Measurements from ENCODE around the gene RIT1. TPM values are rescaled to one million over a fixed set of nuclear protein-coding genes. Genes with fewer than 3 reads are reported as not detected.

Gene RIT1
- total RNA-seq, 1 donor from 2014 or later: 35.9 TPM

- peaks cover 16% of the 10 kb centered on the region for H3K9me3 Mint-ChIP-seq (ENCODE audit: unreplicated experiment)
- H3K27ac Mint-ChIP-seq (ENCODE audit: unreplicated experiment): peak within 1 kb of the TSS; percentile 93
- peak within 1 kb of the TSS; percentile 98 for H3K4me3 Mint-ChIP-seq (ENCODE audit: unreplicated experiment)
- H3K27me3 Mint-ChIP-seq (ENCODE audit: unreplicated experiment): peaks cover 7% of the 10 kb centered on the region
- peak; percentile 88 for DNase-seq
- TF ChIP-seq CTCF (IDR thresholded peaks at IDR 0.05; ENCODE audit: partially characterized antibody, unreplicated experiment): no peak
- peaks cover 4% of the 10 kb centered on the region for H3K36me3 Mint-ChIP-seq (ENCODE audit: unreplicated experiment)
- H3K4me1 Mint-ChIP-seq (ENCODE audit: low read depth, unreplicated experiment): peaks cover 15% of the 10 kb centered on the region
Observed at GRCh38 chr1:155856975-155857930, 53.9 kb downstream of the RIT1 start, which contains the start of gene GON4L. GON4L (minus strand) TSS chr1:155857214; CDS start chr1:155853780, 3,434 bp downstream.

- Mint-ChIP-seq H3K27me3 (ENCODE audit: unreplicated experiment) (peaks cover 5% of the 10 kb centered on the region), H3K9me3 (ENCODE audit: unreplicated experiment) (peaks cover 13% of the 10 kb centered on the region), H3K4me3 (ENCODE audit: unreplicated experiment) (peak overlapping the region; percentile 98), H3K27ac (ENCODE audit: unreplicated experiment) (peak overlapping the region; percentile 93), H3K4me1 (ENCODE audit: low read depth, unreplicated experiment) (peaks cover 10% of the 10 kb centered on the region), H3K36me3 (ENCODE audit: unreplicated experiment) (no peaks in the 10 kb centered on the region)
- TF ChIP-seq CTCF (IDR thresholded peaks at IDR 0.05; ENCODE audit: partially characterized antibody, unreplicated experiment): no peak
- DNase-seq: no peak
Observed at GRCh38 chr1:155856257-155856974, 54.7 kb downstream of the RIT1 start.

- no peak for DNase-seq
- H3K27me3 Mint-ChIP-seq (ENCODE audit: unreplicated experiment): no peaks in the 10 kb centered on the region
- H3K27ac Mint-ChIP-seq (ENCODE audit: unreplicated experiment): no peak overlapping the region
- no peak for TF ChIP-seq CTCF (IDR thresholded peaks at IDR 0.05; ENCODE audit: partially characterized antibody, unreplicated experiment)
- H3K4me1 Mint-ChIP-seq (ENCODE audit: low read depth, unreplicated experiment): peaks cover 4% of the 10 kb centered on the region
- no peaks in the 10 kb centered on the region for H3K36me3 Mint-ChIP-seq (ENCODE audit: unreplicated experiment)
- H3K4me3 Mint-ChIP-seq (ENCODE audit: unreplicated experiment): no peak overlapping the region
- H3K9me3 Mint-ChIP-seq (ENCODE audit: unreplicated experiment): no peaks in the 10 kb centered on the region
Observed at GRCh38 chr1:155850345-155850744, 60.8 kb downstream of the RIT1 start.

- no peak for TF ChIP-seq CTCF (IDR thresholded peaks at IDR 0.05; ENCODE audit: partially characterized antibody, unreplicated experiment)
- Mint-ChIP-seq H3K4me1 (ENCODE audit: low read depth, unreplicated experiment) (peaks cover 4% of the 10 kb centered on the region), H3K4me3 (ENCODE audit: unreplicated experiment) (no peak overlapping the region), H3K9me3 (ENCODE audit: unreplicated experiment) (no peaks in the 10 kb centered on the region), H3K36me3 (ENCODE audit: unreplicated experiment) (no peaks in the 10 kb centered on the region), H3K27ac (ENCODE audit: unreplicated experiment) (no peak overlapping the region), H3K27me3 (ENCODE audit: unreplicated experiment) (no peaks in the 10 kb centered on the region)
- DNase-seq: no peak
Observed at GRCh38 chr1:155847823-155848529, 63.2 kb downstream of the RIT1 start.

Small RNA genes within 50 kb of the gene (microRNA-seq; reads per million reads assigned to microRNA genes)
- 1.1 reads per million for gene MIR6738 (ENCODE audit: unreplicated experiment)

Other genes with a start within 250 kb of the RIT1 start
- 61.1 TPM for gene YY1AP1, start 222.6 kb downstream of the RIT1 start, total RNA-seq (ENCODE audit: unreplicated experiment)
- 88.3 TPM for gene DAP3, start 222.3 kb downstream of the RIT1 start, total RNA-seq (ENCODE audit: unreplicated experiment)
- 82.8 TPM for gene GON4L, start 54.1 kb downstream of the RIT1 start, total RNA-seq (ENCODE audit: unreplicated experiment)
- gene SYT11, start 51.8 kb downstream of the RIT1 start, total RNA-seq (ENCODE audit: unreplicated experiment): 419 TPM
- 51.8 TPM for gene KHDC4, start 23.1 kb upstream of the RIT1 start, total RNA-seq (ENCODE audit: unreplicated experiment)
- not detected for gene RXFP4, start 30.3 kb upstream of the RIT1 start, total RNA-seq (ENCODE audit: unreplicated experiment)
- gene ARHGEF2, start 67.2 kb upstream of the RIT1 start, total RNA-seq (ENCODE audit: unreplicated experiment): 222 TPM
- gene SSR2, start 109.6 kb upstream of the RIT1 start, total RNA-seq (ENCODE audit: unreplicated experiment): 199 TPM
- gene UBQLN4, start 142.4 kb upstream of the RIT1 start, total RNA-seq (ENCODE audit: unreplicated experiment): 52.4 TPM
- gene LAMTOR2, start 143.4 kb upstream of the RIT1 start, total RNA-seq (ENCODE audit: unreplicated experiment): 47.0 TPM
- gene RAB25, start 149.8 kb upstream of the RIT1 start, total RNA-seq (ENCODE audit: unreplicated experiment): not detected
- gene MEX3A, start 171.1 kb upstream of the RIT1 start, total RNA-seq (ENCODE audit: unreplicated experiment): 114 TPM
- 47.7 TPM for gene LMNA, start 203.4 kb upstream of the RIT1 start, total RNA-seq (ENCODE audit: unreplicated experiment)
- 4.0 TPM for gene SEMA4A, start 242.2 kb upstream of the RIT1 start, total RNA-seq (ENCODE audit: unreplicated experiment)

Measured in glutamatergic neuron (in vitro differentiated cells).